Gastrocnemius medialis (tissue), 4 donors: Measurements from ENCODE around the gene CEBPA.

ENCODE experiments used
- POLR2A ChIP-seq, 2 donors: fragments of 450-650 bp; IDR thresholded peaks; one replicate each; pipeline ENCODE4 v1.6.1; 2017; ENCODE audit warnings: antibody characterized with exemption in 2 of 2, mild to moderate bottlenecking in 2 of 2, moderate library complexity in 2 of 2
- TF ChIP-seq, protein P1 (sequence below), 5 experiments: fragments of 450-650 bp in 3 of 5; fragments of 200-600 bp in 2 of 5; sonication (generic) in 2 of 5; IDR thresholded peaks in 4 of 5; conservative IDR thresholded peaks in 1 of 5; 1 replicate in 4 of 5; 2 replicates in 1 of 5; pipeline ENCODE4 v1.5.1; 2016 to 2019; ENCODE audit warnings: antibody characterized with exemption in 5 of 5, mild to moderate bottlenecking in 3 of 5, moderate library complexity in 3 of 5

DNA sequence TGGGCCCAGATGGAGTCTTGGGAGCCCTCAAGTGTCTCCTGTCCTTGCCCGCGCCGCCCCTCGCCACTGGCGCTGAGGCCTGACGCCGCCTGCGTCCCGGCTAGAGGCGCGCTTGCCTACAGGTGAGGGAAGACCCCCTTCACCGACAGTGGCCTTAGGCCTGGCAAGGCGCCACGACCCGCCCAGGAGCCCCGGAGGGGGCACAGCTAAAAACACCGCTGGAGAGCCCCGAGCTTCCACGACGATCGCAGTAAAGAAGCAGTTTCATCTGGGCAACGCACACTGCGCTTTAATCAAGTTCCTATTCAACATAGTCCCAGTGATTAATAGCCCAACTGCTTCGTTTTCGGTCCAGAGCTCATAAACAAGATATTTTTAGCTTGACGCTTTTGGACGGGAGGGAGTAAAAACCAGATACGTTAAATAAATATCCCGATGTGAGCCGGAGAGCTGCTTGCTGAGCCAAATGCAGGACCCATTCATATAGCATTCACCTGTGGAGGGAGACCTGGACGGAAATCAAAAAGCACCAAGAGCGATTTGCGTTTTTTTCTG lies 1.5 kb upstream of the CEBPA start:
- TF ChIP-seq, protein P1, sequence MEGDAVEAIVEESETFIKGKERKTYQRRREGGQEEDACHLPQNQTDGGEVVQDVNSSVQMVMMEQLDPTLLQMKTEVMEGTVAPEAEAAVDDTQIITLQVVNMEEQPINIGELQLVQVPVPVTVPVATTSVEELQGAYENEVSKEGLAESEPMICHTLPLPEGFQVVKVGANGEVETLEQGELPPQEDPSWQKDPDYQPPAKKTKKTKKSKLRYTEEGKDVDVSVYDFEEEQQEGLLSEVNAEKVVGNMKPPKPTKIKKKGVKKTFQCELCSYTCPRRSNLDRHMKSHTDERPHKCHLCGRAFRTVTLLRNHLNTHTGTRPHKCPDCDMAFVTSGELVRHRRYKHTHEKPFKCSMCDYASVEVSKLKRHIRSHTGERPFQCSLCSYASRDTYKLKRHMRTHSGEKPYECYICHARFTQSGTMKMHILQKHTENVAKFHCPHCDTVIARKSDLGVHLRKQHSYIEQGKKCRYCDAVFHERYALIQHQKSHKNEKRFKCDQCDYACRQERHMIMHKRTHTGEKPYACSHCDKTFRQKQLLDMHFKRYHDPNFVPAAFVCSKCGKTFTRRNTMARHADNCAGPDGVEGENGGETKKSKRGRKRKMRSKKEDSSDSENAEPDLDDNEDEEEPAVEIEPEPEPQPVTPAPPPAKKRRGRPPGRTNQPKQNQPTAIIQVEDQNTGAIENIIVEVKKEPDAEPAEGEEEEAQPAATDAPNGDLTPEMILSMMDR (IDR thresholded peaks at IDR 0.05 in 4 of 5, conservative IDR thresholded peaks at IDR 0.05 in 1 of 5): no peak
- TF ChIP-seq POLR2A (IDR thresholded peaks at IDR 0.05): peak; percentile 15 to 52
